AG09319 (cell line): ENCODE measurements around the gene HAPLN2.

ENCODE experiments used
- DNase-seq: peaks from one replicate; pipeline ENCODE4 v3.0.0-alpha.2; 2010; ENCODE audit warnings: low read depth; ENCODE audit errors: extremely low read depth
- TF ChIP-seq, protein P1 (sequence below): IDR thresholded peaks from 2 replicates; pipeline ENCODE4 v1.5.1; 2011; ENCODE audit warnings: low read depth, mild to moderate bottlenecking, inconsistent platforms, low read length, moderate library complexity

Gene HAPLN2

DNA sequence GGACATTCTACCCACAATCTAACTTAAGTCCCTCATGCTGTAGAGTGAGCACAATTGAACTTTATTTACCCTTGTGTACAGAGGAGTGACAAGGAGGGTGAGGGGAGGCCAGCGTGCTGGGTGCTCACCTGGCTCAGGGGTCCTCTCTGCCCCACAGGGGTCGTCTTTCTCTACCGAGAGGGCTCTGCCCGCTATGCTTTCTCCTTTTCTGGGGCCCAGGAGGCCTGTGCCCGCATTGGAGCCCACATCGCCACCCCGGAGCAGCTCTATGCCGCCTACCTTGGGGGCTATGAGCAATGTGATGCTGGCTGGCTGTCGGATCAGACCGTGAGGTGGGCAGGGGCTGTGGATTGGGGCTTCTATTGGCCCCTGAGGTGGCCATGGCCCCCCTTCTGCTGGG is 28.1 kb downstream of the HAPLN2 start:
- TF ChIP-seq, protein P1, sequence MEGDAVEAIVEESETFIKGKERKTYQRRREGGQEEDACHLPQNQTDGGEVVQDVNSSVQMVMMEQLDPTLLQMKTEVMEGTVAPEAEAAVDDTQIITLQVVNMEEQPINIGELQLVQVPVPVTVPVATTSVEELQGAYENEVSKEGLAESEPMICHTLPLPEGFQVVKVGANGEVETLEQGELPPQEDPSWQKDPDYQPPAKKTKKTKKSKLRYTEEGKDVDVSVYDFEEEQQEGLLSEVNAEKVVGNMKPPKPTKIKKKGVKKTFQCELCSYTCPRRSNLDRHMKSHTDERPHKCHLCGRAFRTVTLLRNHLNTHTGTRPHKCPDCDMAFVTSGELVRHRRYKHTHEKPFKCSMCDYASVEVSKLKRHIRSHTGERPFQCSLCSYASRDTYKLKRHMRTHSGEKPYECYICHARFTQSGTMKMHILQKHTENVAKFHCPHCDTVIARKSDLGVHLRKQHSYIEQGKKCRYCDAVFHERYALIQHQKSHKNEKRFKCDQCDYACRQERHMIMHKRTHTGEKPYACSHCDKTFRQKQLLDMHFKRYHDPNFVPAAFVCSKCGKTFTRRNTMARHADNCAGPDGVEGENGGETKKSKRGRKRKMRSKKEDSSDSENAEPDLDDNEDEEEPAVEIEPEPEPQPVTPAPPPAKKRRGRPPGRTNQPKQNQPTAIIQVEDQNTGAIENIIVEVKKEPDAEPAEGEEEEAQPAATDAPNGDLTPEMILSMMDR: no peak
- DNase-seq: no peak

DNA sequence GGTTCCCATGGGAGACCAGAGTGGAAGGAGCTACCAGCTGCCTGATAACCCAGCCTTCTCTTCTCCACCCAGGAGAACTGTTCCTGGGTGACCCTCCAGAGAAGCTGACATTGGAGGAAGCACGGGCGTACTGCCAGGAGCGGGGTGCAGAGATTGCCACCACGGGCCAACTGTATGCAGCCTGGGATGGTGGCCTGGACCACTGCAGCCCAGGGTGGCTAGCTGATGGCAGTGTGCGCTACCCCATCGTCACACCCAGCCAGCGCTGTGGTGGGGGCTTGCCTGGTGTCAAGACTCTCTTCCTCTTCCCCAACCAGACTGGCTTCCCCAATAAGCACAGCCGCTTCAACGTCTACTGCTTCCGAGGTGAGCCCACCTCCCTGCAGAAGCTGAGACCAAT is 29.3 kb downstream of the HAPLN2 start:
- TF ChIP-seq, protein P1: no peak
- no peak for DNase-seq

DNA sequence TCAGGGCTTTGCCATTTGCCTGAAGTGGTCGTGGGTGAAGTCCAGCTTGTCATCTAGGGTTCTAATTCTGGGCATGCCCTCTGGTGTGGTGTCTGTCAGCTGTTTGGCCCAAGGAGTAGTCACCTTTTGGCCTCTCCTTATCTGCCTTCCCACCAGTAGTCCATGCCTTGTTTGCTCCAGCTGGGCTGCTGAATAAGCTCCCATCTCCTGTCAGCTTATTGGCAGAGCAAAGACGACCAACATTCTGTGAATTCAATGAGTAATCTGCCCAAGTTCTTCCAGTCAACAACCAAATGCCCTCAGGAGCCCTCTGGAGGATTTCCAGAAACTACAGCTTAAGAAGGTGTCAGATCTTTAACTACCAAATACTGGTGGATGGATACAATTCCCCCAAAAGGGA is 29.7 kb downstream of the HAPLN2 start:
- DNase-seq: no peak
- TF ChIP-seq, protein P1: no peak

DNA sequence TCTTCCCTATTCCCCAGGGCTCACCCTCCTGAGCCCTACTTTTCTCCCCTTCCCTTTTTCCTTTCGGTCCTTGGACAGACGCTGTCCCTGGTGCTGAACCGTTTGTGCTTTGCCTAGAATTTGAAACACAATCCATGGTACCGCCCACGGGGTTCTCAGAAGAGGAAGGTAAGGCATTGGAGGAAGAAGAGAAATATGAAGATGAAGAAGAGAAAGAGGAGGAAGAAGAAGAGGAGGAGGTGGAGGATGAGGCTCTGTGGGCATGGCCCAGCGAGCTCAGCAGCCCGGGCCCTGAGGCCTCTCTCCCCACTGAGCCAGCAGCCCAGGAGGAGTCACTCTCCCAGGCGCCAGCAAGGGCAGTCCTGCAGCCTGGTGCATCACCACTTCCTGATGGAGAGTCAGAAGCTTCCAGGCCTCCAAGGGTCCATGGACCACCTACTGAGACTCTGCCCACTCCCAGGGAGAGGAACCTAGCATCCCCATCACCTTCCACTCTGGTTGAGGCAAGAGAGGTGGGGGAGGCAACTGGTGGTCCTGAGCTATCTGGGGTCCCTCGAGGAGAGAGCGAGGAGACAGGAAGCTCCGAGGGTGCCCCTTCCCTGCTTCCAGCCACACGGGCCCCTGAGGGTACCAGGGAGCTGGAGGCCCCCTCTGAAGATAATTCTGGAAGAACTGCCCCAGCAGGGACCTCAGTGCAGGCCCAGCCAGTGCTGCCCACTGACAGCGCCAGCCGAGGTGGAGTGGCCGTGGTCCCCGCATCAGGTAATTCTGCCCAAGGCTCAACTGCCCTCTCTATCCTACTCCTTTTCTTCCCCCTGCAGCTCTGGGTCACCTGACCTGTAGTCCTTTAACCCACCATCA is 33.1 kb downstream of the HAPLN2 start:
- TF ChIP-seq, protein P1: no peak
- DNase-seq: no peak

DNA sequence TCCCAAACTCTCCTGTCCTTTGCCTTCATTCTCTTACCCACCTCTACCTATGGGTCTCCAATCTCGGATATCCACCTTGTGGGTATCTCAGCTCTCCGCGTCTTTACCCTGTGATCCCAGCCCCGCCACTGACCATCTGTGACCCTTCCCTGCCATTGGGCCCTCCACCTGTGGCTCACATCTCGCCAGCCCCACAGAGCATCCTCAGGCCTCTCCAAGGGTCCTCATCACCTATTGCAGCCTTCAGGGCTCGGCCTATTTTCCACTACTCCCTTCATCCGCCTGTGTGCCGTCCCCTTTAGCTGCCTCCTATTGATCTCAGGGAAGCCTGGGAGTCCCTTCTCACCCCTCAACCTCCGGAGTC is 33.8 kb downstream of the HAPLN2 start:
- DNase-seq: no peak
- TF ChIP-seq, protein P1: no peak

DNA sequence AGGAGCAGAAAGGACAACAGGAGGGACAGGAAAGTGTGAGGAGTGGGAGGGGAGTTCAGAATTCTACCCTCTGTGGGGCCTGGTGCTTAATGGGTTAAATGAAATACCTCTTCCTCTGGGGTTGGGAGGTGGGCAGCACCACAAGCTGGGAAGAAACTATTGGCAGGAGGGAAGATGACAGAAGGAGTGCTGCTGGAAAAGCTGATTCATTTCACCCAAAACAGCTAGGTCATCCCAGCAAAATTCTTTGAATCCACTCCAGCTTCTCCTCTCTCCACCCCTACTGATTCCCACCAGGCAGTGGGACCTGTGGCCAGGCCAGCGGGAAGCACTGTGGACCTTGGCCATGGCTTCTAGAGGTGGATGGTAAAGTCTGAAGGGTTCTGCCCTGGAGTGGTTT is 35.5 kb downstream of the HAPLN2 start:
- DNase-seq: no peak
- TF ChIP-seq, protein P1: no peak

DNA sequence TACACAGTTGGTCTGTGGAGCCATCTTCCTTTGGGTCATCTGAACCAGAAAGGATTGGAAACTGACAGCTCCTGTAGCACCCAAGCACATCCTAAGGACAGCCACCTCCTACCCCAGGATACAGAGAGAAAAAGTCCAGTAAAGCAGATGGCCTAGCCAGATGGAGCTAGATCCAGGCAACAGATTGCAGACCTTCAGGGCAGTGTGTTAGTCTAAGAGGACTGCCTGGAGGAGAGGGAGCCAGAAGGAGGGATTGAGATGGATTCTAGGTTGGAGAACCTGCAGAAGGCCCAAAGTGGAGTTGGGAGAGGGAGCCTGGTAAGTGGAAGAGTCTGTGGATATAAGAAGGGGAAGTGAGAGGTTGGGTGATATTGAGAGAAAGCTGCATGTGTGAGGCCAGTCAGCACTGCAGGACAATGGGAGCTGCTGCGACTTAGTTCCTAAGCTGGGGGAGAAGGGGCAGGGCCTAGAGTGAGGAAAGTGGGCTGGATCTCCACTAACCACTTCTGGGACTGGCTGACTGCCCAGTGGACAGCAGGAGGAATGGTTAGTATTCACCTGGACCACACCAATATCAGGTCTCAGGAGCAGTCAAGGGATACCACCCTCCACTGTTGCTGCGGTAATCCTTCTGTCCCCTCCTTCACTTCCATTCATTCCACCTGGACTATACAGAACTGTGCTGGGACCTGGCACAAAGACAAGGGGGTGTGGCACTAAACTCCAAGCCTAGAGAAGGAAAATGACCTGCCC is 36.1 kb downstream of the HAPLN2 start:
- TF ChIP-seq, protein P1: no peak
- DNase-seq: no peak
